Tibial nerve (tissue), 4 donors: Measurements from ENCODE around the gene ZFYVE28. TPM values are rescaled to one million over a fixed set of nuclear protein-coding genes. Genes with fewer than 3 reads are reported as not detected.
A peak's percentile ranks its signal among the peaks of the same experiment; 100 is the strongest.

Experiments used
- DNase-seq, 2 donors: peaks; one replicate each; pipeline ENCODE4 v3.0.0-alpha.2; 2019; ENCODE audit warnings: low spot score in 2 of 2
- H3K27ac ChIP-seq, 4 donors: fragments of 200-600 bp; sonication (generic) in 3 of 4; one replicate each; pipeline ENCODE4 v1.5.1; 2017 to 2019; ENCODE audit warnings: mild to moderate bottlenecking in 1 of 4
- H3K27me3 ChIP-seq, 2 donors: fragments of 200-600 bp; sonication (generic) in 1 of 2; one replicate each; pipeline versions ENCODE4 v1.5.1 to v1.6.0; 2017 to 2019
- H3K36me3 ChIP-seq, 3 donors: fragments of 200-600 bp; sonication (generic); one replicate each; pipeline ENCODE4 v1.5.1; 2018 to 2019
- H3K4me1 ChIP-seq, 4 donors: fragments of 200-600 bp; sonication (generic) in 3 of 4; one replicate each; pipeline ENCODE4 v1.5.1; 2017 to 2019
- H3K4me3 ChIP-seq, 4 donors: fragments of 200-600 bp; sonication (generic) in 3 of 4; one replicate each; pipeline ENCODE4 v1.5.1; 2017 to 2019; ENCODE audit warnings: mild to moderate bottlenecking in 1 of 4, moderate library complexity in 1 of 4
- H3K9me3 ChIP-seq, 4 donors: fragments of 200-600 bp; sonication (generic) in 3 of 4; one replicate each; pipeline ENCODE4 v1.5.1; 2017 to 2019
- CTCF ChIP-seq, 5 experiments: fragments of 200-600 bp in 3 of 5; fragments of 450-650 bp in 2 of 5; sonication (generic) in 3 of 5; IDR thresholded peaks; one replicate each; pipeline ENCODE4 v1.5.1; 2016 to 2019; ENCODE audit warnings: antibody characterized with exemption in 5 of 5, mild to moderate bottlenecking in 3 of 5, moderate library complexity in 2 of 5
- EP300 ChIP-seq, 2 donors: sonication (generic); formaldehyde crosslinking; IDR thresholded peaks; one replicate each; pipeline ENCODE4 v1.6.1; 2017; ENCODE audit warnings: antibody characterized with exemption in 2 of 2, mild to moderate bottlenecking in 1 of 2
- POLR2A ChIP-seq, 2 donors: fragments of 450-650 bp; IDR thresholded peaks; one replicate each; pipeline ENCODE4 v1.6.1; 2017; ENCODE audit warnings: antibody characterized with exemption in 2 of 2, mild to moderate bottlenecking in 2 of 2, moderate library complexity in 2 of 2
- WGBS, 2 donors: methylation state at CpG; one replicate each; pipeline ENCODE4 v1.1.5; 2018; 5-methylcytosine and 5-hydroxymethylcytosine counted together
- total RNA-seq, 4 donors: library from RNA; depleted of rRNA; stranded (reverse); fragments of >200 nt; gene quantifications; one replicate each; pipeline ENCODE4 v1.1.0, GENCODE V29; 2016

The ZFYVE28 gene
- total RNA-seq, 4 donors from 2014 or later = 16.2 to 44.4 (median 26.5) TPM

GRCh38 chr4:2247128-2248043, 171.1 kb downstream of the ZFYVE28 start:
- 81 to 85% methylated on average over 35 to 38 of the region's 42 CpGs for WGBS, 2 donors
- no peak for DNase-seq
- peaks cover 4 to 57% (median 11%) of the 10 kb centered on the region in 3 donors for H3K36me3 ChIP-seq
- H3K4me1 ChIP-seq = peaks cover 0 to 45% (median 23%) of the 10 kb centered on the region in 4 donors
- peak overlapping the region in 2 of 4 donors; percentile 2 to 79 for H3K27ac ChIP-seq
- TF ChIP-seq EP300 (IDR thresholded peaks at IDR 0.05) = no peak
- TF ChIP-seq CTCF (IDR thresholded peaks at IDR 0.05) = no peak
- no peak for TF ChIP-seq POLR2A (IDR thresholded peaks at IDR 0.05)
- H3K27me3 ChIP-seq = no peaks in the 10 kb centered on the region
- H3K9me3 ChIP-seq = no peaks in the 10 kb centered on the region
- H3K4me3 ChIP-seq = no peak overlapping the region

- peak overlapping the region in 2 of 4 donors; percentile 79 to 82 for H3K27ac ChIP-seq
- DNase-seq = no peak
- no peaks in the 10 kb centered on the region for H3K27me3 ChIP-seq
- 78 to 88% methylated on average over 12 to 19 of the region's 19 CpGs for WGBS, 2 donors
- no peak overlapping the region for H3K4me3 ChIP-seq
- H3K9me3 ChIP-seq = no peaks in the 10 kb centered on the region
- peaks cover 0 to 48% (median 24%) of the 10 kb centered on the region in 4 donors for H3K4me1 ChIP-seq
- TF ChIP-seq EP300 (IDR thresholded peaks at IDR 0.05) (no peak), CTCF (IDR thresholded peaks at IDR 0.05) (no peak), POLR2A (IDR thresholded peaks at IDR 0.05) (no peak)
- H3K36me3 ChIP-seq = peaks cover 4 to 49% (median 11%) of the 10 kb centered on the region in 3 donors
These were observed 171.9 kb downstream of the ZFYVE28 start for GRCh38 chr4:2246384-2247127.

- DNase-seq = no peak
- Histone ChIP-seq H3K27ac (peak overlapping the region in 3 of 4 donors; percentile 51 to 82 (median 79)), H3K4me3 (no peak overlapping the region), H3K9me3 (no peaks in the 10 kb centered on the region), H3K27me3 (no peaks in the 10 kb centered on the region), H3K4me1 (peaks cover 0 to 52% (median 27%) of the 10 kb centered on the region in 4 donors), H3K36me3 (peaks cover 4 to 42% (median 11%) of the 10 kb centered on the region in 3 donors)
- no peak for TF ChIP-seq POLR2A (IDR thresholded peaks at IDR 0.05)
- TF ChIP-seq EP300 (IDR thresholded peaks at IDR 0.05) = no peak
- TF ChIP-seq CTCF (IDR thresholded peaks at IDR 0.05) = no peak
- WGBS, 2 donors = 68 to 73% methylated on average over 7 of the region's 7 CpGs
These were observed 172.6 kb downstream of the ZFYVE28 start for GRCh38 chr4:2245787-2246275.

- peaks cover 4 to 36% (median 8%) of the 10 kb centered on the region in 3 donors for H3K36me3 ChIP-seq
- no peak for TF ChIP-seq EP300 (IDR thresholded peaks at IDR 0.05)
- no peak for TF ChIP-seq POLR2A (IDR thresholded peaks at IDR 0.05)
- TF ChIP-seq CTCF (IDR thresholded peaks at IDR 0.05) = no peak
- H3K4me3 ChIP-seq = no peak overlapping the region
- H3K4me1 ChIP-seq = peaks cover 0 to 58% (median 33%) of the 10 kb centered on the region in 4 donors
- WGBS, 2 donors = 52 to 57% methylated on average over 7 of the region's 7 CpGs
- no peak for DNase-seq
- peak overlapping the region in 3 of 4 donors; percentile 51 to 82 (median 79) for H3K27ac ChIP-seq
- no peaks in the 10 kb centered on the region for H3K27me3 ChIP-seq
- H3K9me3 ChIP-seq = no peaks in the 10 kb centered on the region
These were observed 173.2 kb downstream of the ZFYVE28 start for GRCh38 chr4:2245057-2245786.
